Endodermal cell (in vitro differentiated cells): Measurements from ENCODE around the gene GRK4. TPM values are rescaled to one million over a fixed set of nuclear protein-coding genes. Genes with fewer than 3 reads are reported as not detected.
A peak's percentile ranks its signal among the peaks of the same experiment; 100 is the strongest.

Experiments used
- DNase-seq: peaks from one replicate; pipeline ENCODE4 v3.0.0-alpha.2; 2017
- H3K27ac ChIP-seq: 2 replicates; pipeline ENCODE4 v1.5.1; 2013; ENCODE audit warnings: mild to moderate bottlenecking, low read depth, low read length, moderate library complexity
- H3K27me3 ChIP-seq: 2 replicates; pipeline ENCODE4 v1.6.1; 2013; ENCODE audit warnings: mild to moderate bottlenecking, low read length, moderate library complexity; ENCODE audit not compliant: insufficient read depth, control insufficient read depth, poor library complexity, severe bottlenecking
- H3K36me3 ChIP-seq: 2 replicates; pipeline ENCODE4 v1.7.0; 2013; ENCODE audit warnings: mild to moderate bottlenecking, low read length, moderate library complexity; ENCODE audit not compliant: control insufficient read depth, insufficient read depth
- H3K4me1 ChIP-seq: one replicate; pipeline ENCODE4 v1.7.0; 2013; ENCODE audit warnings: low read length; ENCODE audit not compliant: control insufficient read depth, insufficient read depth
- H3K4me3 ChIP-seq: 2 replicates; pipeline ENCODE4 v1.5.1; 2013; ENCODE audit warnings: mild to moderate bottlenecking, low read length, moderate library complexity
- H3K9ac ChIP-seq: 2 replicates; pipeline ENCODE4 v1.6.1; 2013; ENCODE audit warnings: mild to moderate bottlenecking, low read length, moderate library complexity; ENCODE audit not compliant: poor library complexity, severe bottlenecking; ENCODE audit errors: extremely low read depth
- H3K9me3 ChIP-seq: 2 replicates; pipeline ENCODE4 v1.6.1; 2013; ENCODE audit warnings: mild to moderate bottlenecking, low read length, moderate library complexity; ENCODE audit not compliant: control insufficient read depth
- H3K27ac Mint-ChIP-seq: 2 replicates; pipeline ENCODE4 v1.8.0; 2020; ENCODE audit warnings: mixed read lengths
- H3K27me3 Mint-ChIP-seq: 2 replicates; pipeline ENCODE4 v1.8.0; 2021; ENCODE audit warnings: mild to moderate bottlenecking, mixed read lengths; ENCODE audit not compliant: insufficient read depth
- H3K36me3 Mint-ChIP-seq: 2 replicates; pipeline ENCODE4 v1.8.0; 2020; ENCODE audit warnings: low read depth, mixed read lengths
- H3K4me1 Mint-ChIP-seq: 2 replicates; pipeline ENCODE4 v1.8.0; 2020; ENCODE audit warnings: mixed read lengths
- H3K4me3 Mint-ChIP-seq: 2 replicates; pipeline ENCODE4 v1.8.0; 2020; ENCODE audit warnings: mild to moderate bottlenecking, moderate library complexity, mixed read lengths
- H3K9me3 Mint-ChIP-seq: 2 replicates; pipeline ENCODE4 v1.8.0; 2020; ENCODE audit warnings: mild to moderate bottlenecking, mixed read lengths
- CTCF ChIP-seq: fragments of 200-600 bp; sonication (generic); conservative IDR thresholded peaks from 2 replicates; pipeline ENCODE4 v1.5.0; 2021; ENCODE audit warnings: antibody characterized with exemption, mild to moderate bottlenecking
- WGBS, 2 experiments: methylation state at CpG; one replicate each; pipeline versions ENCODE4 v1.1.5 to v1.1.7; 2013; ENCODE audit warnings: missing lambda C conversion rate in 2 of 2, mixed read lengths in 1 of 2; ENCODE audit not compliant: insufficient coverage in 1 of 2, insufficient read length in 1 of 2; 5-methylcytosine and 5-hydroxymethylcytosine counted together
- total RNA-seq, 2 donors: library from RNA; stranded (reverse); fragmentation: NEBNext Ultra II Directional in 1 of 2; extraction: Animal tissue kit (Norgen Biotek cat#: 25700) in 1 of 2; gene quantifications; 2 replicates in 1 of 2; 3 replicates in 1 of 2; pipeline ENCODE4 v1.2.1, GENCODE V29; 2021

Gene GRK4
- total RNA-seq, 2 donors from 2014 or later: 2.8 to 4.2 TPM

- TF ChIP-seq CTCF: no peak
- 9 to 42% methylated on average over 8 to 38 of the region's 38 CpGs for WGBS, 2 experiments
- H3K27ac ChIP-seq: no peak overlapping the region
- no peaks in the 10 kb centered on the region for H3K9me3 Mint-ChIP-seq
- H3K36me3 ChIP-seq: no peaks in the 10 kb centered on the region
- H3K9me3 ChIP-seq: no peaks in the 10 kb centered on the region
- peaks cover 16% of the 10 kb centered on the region for H3K4me1 Mint-ChIP-seq
- H3K9ac ChIP-seq: peak overlapping the region; percentile 25
- peaks cover 5% of the 10 kb centered on the region for H3K27me3 Mint-ChIP-seq
- H3K27me3 ChIP-seq: no peaks in the 10 kb centered on the region
- DNase-seq: peak; percentile 62
- no peak overlapping the region for H3K27ac Mint-ChIP-seq
- peak overlapping the region; percentile 90 for H3K4me3 Mint-ChIP-seq
- peak overlapping the region; percentile 79 for H3K4me3 ChIP-seq
- H3K4me1 ChIP-seq: peaks cover 4% of the 10 kb centered on the region
- H3K36me3 Mint-ChIP-seq: peaks cover 6% of the 10 kb centered on the region
Observed at GRCh38 chr4:2963966-2964471, 648 bp downstream of the GRK4 start.

GRCh38 chr4:2964706-2965258, 1.4 kb downstream of the GRK4 start:
- H3K27ac Mint-ChIP-seq: no peak overlapping the region
- H3K27ac ChIP-seq: no peak overlapping the region
- peaks cover 14% of the 10 kb centered on the region for H3K4me1 Mint-ChIP-seq
- no peaks in the 10 kb centered on the region for H3K36me3 ChIP-seq
- peak overlapping the region; percentile 90 for H3K4me3 Mint-ChIP-seq
- H3K27me3 Mint-ChIP-seq: peaks cover 5% of the 10 kb centered on the region
- no peak for DNase-seq
- H3K4me3 ChIP-seq: peak overlapping the region; percentile 79
- no peak for TF ChIP-seq CTCF
- no peaks in the 10 kb centered on the region for H3K9me3 Mint-ChIP-seq
- 88 to 92% methylated on average over 1 to 5 of the region's 5 CpGs for WGBS, 2 experiments
- peaks cover 2% of the 10 kb centered on the region for H3K36me3 Mint-ChIP-seq
- H3K27me3 ChIP-seq: no peaks in the 10 kb centered on the region
- no peak overlapping the region for H3K9ac ChIP-seq
- no peaks in the 10 kb centered on the region for H3K9me3 ChIP-seq
- H3K4me1 ChIP-seq: peaks cover 4% of the 10 kb centered on the region

- Mint-ChIP-seq H3K27ac (no peak overlapping the region), H3K4me1 (peaks cover 14% of the 10 kb centered on the region), H3K9me3 (no peaks in the 10 kb centered on the region), H3K36me3 (peaks cover 2% of the 10 kb centered on the region), H3K27me3 (peaks cover 5% of the 10 kb centered on the region), H3K4me3 (no peak overlapping the region)
- Histone ChIP-seq H3K36me3 (no peaks in the 10 kb centered on the region), H3K4me1 (peaks cover 4% of the 10 kb centered on the region), H3K4me3 (no peak overlapping the region), H3K9me3 (no peaks in the 10 kb centered on the region), H3K27ac (no peak overlapping the region), H3K9ac (no peak overlapping the region), H3K27me3 (no peaks in the 10 kb centered on the region)
- TF ChIP-seq CTCF: no peak
- 94 to 95% methylated on average over 15 to 16 of the region's 16 CpGs for WGBS, 2 experiments
- no peak for DNase-seq
Observed at GRCh38 chr4:2965262-2965661, 1.9 kb downstream of the GRK4 start.
